Osteoblast (primary cell): Measurements from ENCODE around the gene AQP6. TPM values are rescaled to one million over a fixed set of nuclear protein-coding genes. Genes with fewer than 3 reads are reported as not detected.

Experiments used
- DNase-seq: peaks from one replicate; pipeline ENCODE4 v3.0.0; 2011; ENCODE audit warnings: low spot score, mixed read lengths; ENCODE audit not compliant: insufficient read length; ENCODE audit errors: missing footprints
- H2AFZ ChIP-seq: 2 replicates; pipeline ENCODE4 v1.6.0; 2011; ENCODE audit warnings: mild to moderate bottlenecking, low read length
- H3K27ac ChIP-seq: 2 replicates; pipeline ENCODE4 v1.5.1; 2011; ENCODE audit warnings: mild to moderate bottlenecking, low read depth, low read length, moderate library complexity
- H3K27me3 ChIP-seq: 2 replicates; pipeline ENCODE4 v1.6.0; 2012; ENCODE audit warnings: mild to moderate bottlenecking, control low read depth, inconsistent platforms, low read length, moderate library complexity; ENCODE audit not compliant: insufficient read depth
- H3K36me3 ChIP-seq: 2 replicates; pipeline ENCODE4 v1.5.1; 2011; ENCODE audit warnings: mild to moderate bottlenecking, low read length, control low read depth, moderate library complexity; ENCODE audit not compliant: insufficient read depth
- H3K4me1 ChIP-seq: 2 replicates; pipeline ENCODE4 v1.5.1; 2011; ENCODE audit warnings: mild to moderate bottlenecking, low read length, control low read depth, moderate library complexity; ENCODE audit not compliant: insufficient read depth
- H3K4me2 ChIP-seq: 2 replicates; pipeline ENCODE4 v1.6.0; 2011; ENCODE audit warnings: mild to moderate bottlenecking, low read length; ENCODE audit not compliant: insufficient read depth
- H3K4me3 ChIP-seq: fragments of 200-600 bp; sonication (generic); 3 replicates; pipeline ENCODE4 v1.5.1; 2012; ENCODE audit warnings: mild to moderate bottlenecking, low read length, inconsistent platforms; ENCODE audit not compliant: insufficient read depth
- H3K79me2 ChIP-seq: 2 replicates; pipeline ENCODE4 v1.6.0; 2012; ENCODE audit warnings: mild to moderate bottlenecking, low read length, control low read depth, inconsistent platforms; ENCODE audit not compliant: insufficient read depth
- H3K9me3 ChIP-seq: 2 replicates; pipeline ENCODE4 v1.5.1; 2011; ENCODE audit warnings: low read depth, low read length, control low read depth
- H4K20me1 ChIP-seq: 2 replicates; pipeline ENCODE4 v1.6.0; 2012; ENCODE audit warnings: mild to moderate bottlenecking, low read length, control low read depth; ENCODE audit not compliant: insufficient read depth
- CTCF ChIP-seq: IDR thresholded peaks from 2 replicates; pipeline ENCODE4 v1.5.1; 2011; ENCODE audit warnings: mild to moderate bottlenecking, low read depth, low read length, moderate library complexity; ENCODE audit errors: extremely low read depth
- total RNA-seq: library from RNA; depleted of rRNA; stranded (reverse); fragments of >200 nt; gene quantifications from 2 replicates; pipeline ENCODE4 v1.2.3, GENCODE V29; 2012

AQP6 gene
- total RNA-seq, 1 donor = not detected

GRCh38 chr12:49942921-49943624 is 29.7 kb upstream of the AQP6 start:
- Histone ChIP-seq H3K4me3 (no peak overlapping the region), H3K27me3 (no peaks in the 10 kb centered on the region), H2AFZ (no peak overlapping the region), H3K9me3 (no peaks in the 10 kb centered on the region), H3K36me3 (no peaks in the 10 kb centered on the region), H3K79me2 (no peaks in the 10 kb centered on the region), H3K4me1 (peaks cover 5% of the 10 kb centered on the region), H3K4me2 (no peak overlapping the region), H4K20me1 (no peaks in the 10 kb centered on the region), H3K27ac (no peak overlapping the region)
- TF ChIP-seq CTCF = no peak
- peak; percentile 30 for DNase-seq

- Histone ChIP-seq H3K79me2 (no peaks in the 10 kb centered on the region), H3K4me1 (peaks cover 5% of the 10 kb centered on the region), H3K9me3 (no peaks in the 10 kb centered on the region), H3K36me3 (no peaks in the 10 kb centered on the region), H4K20me1 (no peaks in the 10 kb centered on the region), H3K27ac (no peak overlapping the region), H3K4me2 (no peak overlapping the region), H2AFZ (no peak overlapping the region), H3K27me3 (no peaks in the 10 kb centered on the region), H3K4me3 (no peak overlapping the region)
- TF ChIP-seq CTCF = no peak
- DNase-seq = no peak
Observed at GRCh38 chr12:49943625-49943960, 29.2 kb upstream of the AQP6 start.

- no peak for TF ChIP-seq CTCF
Observed at GRCh38 chr12:49944046-49944445, 28.7 kb upstream of the AQP6 start.

GRCh38 chr12:49944718-49945117 is 28.0 kb upstream of the AQP6 start:
- Histone ChIP-seq H3K4me2 (no peak overlapping the region), H4K20me1 (no peaks in the 10 kb centered on the region), H3K27me3 (peaks cover 2% of the 10 kb centered on the region), H3K4me1 (peaks cover 5% of the 10 kb centered on the region), H3K27ac (no peak overlapping the region), H3K9me3 (no peaks in the 10 kb centered on the region), H3K79me2 (no peaks in the 10 kb centered on the region), H3K4me3 (no peak overlapping the region), H3K36me3 (no peaks in the 10 kb centered on the region), H2AFZ (no peak overlapping the region)
- TF ChIP-seq CTCF = no peak
- DNase-seq = peak; percentile 43

More at GRCh38 chr12:49944046-49944445, 28.7 kb upstream of the AQP6 start:
- peak; percentile 51 for DNase-seq
- Histone ChIP-seq H3K36me3 (no peaks in the 10 kb centered on the region), H3K4me3 (no peak overlapping the region), H3K79me2 (no peaks in the 10 kb centered on the region), H3K4me2 (no peak overlapping the region), H3K4me1 (peaks cover 5% of the 10 kb centered on the region), H3K27me3 (no peaks in the 10 kb centered on the region), H3K9me3 (no peaks in the 10 kb centered on the region), H3K27ac (no peak overlapping the region), H4K20me1 (no peaks in the 10 kb centered on the region), H2AFZ (no peak overlapping the region)
